ENCODE data around the gene CABP1. TPM values are rescaled to one million over a fixed set of nuclear protein-coding genes. Genes with fewer than 3 reads are reported as not detected.
A peak's percentile ranks its signal among the peaks of the same experiment; 100 is the strongest.

CABP1 gene
- total and polyA plus RNA-seq, 9 of the 15 experiments (the other 6 are each of a cell fraction or from before 2014, with no cell fraction given): not detected

- no peak for TF ChIP-seq ZBTB1 (CRISPR knock-in tag; IDR thresholded peaks at IDR 0.05; ENCODE audit: borderline replicate concordance, low read depth)
These were observed 6.9 kb downstream of the CABP1 start (continued) for GRCh38 chr12:120647375-120647755.

GRCh38 chr12:120649442-120650232 is 9.2 kb downstream of the CABP1 start:
- intact Hi-C loops (cut with micrococcal nuclease) (loop anchor here (1.0 to 10.0 kb wide), 5 partner anchors 38 to 325 kb away; partner anchors contain the start of genes COX6A1, MLEC and PLA2G1B), in situ Hi-C loops (cut with MboI) (loop anchor here (25.0 kb wide), 1 partner anchor 312 kb away; the partner anchor contains the start of gene PLA2G1B)
- ChIA-PET CTCF (ENCODE audit: low intra/inter-chr PET ratio) (interaction anchor here (0.5 to 3.9 kb wide), 11 partner anchors 10 to 461 kb away, joined by 3 to 19 read pairs (median 4); partner anchors contain the start of gene POP5), POLR2A (interaction anchor here (0.6 to 1.5 kb wide), 13 partner anchors 8 to 355 kb away, joined by 3 to 8 read pairs (median 4); partner anchors contain the start of genes MLEC and POP5)
- WGBS (ENCODE audit: insufficient coverage, low coverage, missing lambda C conversion rate): 5% methylated on average over 30 of the region's 33 CpGs
- Histone ChIP-seq H2AFZ (ENCODE audit: low read depth, low read length) (no peak overlapping the region), H3K36me3 (ENCODE audit: control insufficient read depth, insufficient read depth, low read length) (no peaks in the 10 kb centered on the region), H3K27ac (ENCODE audit: extremely low read depth, low read depth, low read length) (no peak overlapping the region), H3K9me3 (replicated peaks; ENCODE audit: control insufficient read depth, insufficient read depth, low read depth, low read length) (no peaks in the 10 kb centered on the region), H3K4me2 (ENCODE audit: insufficient read depth, low read length) (peak overlapping the region; percentile 3; the same call in 1 of the 2 replicates), H3K79me2 (ENCODE audit: control insufficient read depth, insufficient read depth, low read length) (no peaks in the 10 kb centered on the region), H3K27me3 (ENCODE audit: control insufficient read depth in 2 of 2, insufficient read depth in 2 of 2, low read length in 2 of 2) (peaks cover 29 to 54% of the 10 kb centered on the region in 2 experiments), H3K9me1 (ENCODE audit: control insufficient read depth, insufficient read depth, low read length) (no peaks in the 10 kb centered on the region), H3K9ac (ENCODE audit: insufficient read depth in 1 of 2, low read depth in 2 of 2, low read length in 2 of 2) (peak overlapping the region in 1 of 2 experiments; percentile 16; a peak in 1 of 4 replicates), H3K4me1 (replicated peaks in 1 of 2; ENCODE audit: control insufficient read depth in 2 of 2, insufficient read depth in 2 of 2, low read length in 2 of 2) (peaks cover 3 to 6% of the 10 kb centered on the region in 2 experiments; a peak in 2 of 5 replicates), H3K4me3 (no peak overlapping the region), H4K20me1 (replicated peaks; ENCODE audit: control insufficient read depth, insufficient read depth, low read length) (no peaks in the 10 kb centered on the region; the same call in 1 of the 2 replicates)
- no peak for DNase-seq (ENCODE audit: extremely low read depth in 1 of 4, low spot score in 3 of 4)
- ATAC-seq: 0 out of 3 replicates have a peak, but pooled peaks have one; percentile 10
- no TSS peak for BruUV-seq (replicated peaks)
- no peak for FAIRE-seq
- TF ChIP-seq CTBP1 (IDR thresholded peaks at IDR 0.05; ENCODE audit: borderline replicate concordance) (0 out of 2 replicates have a peak, but pooled peaks have one; percentile 5), TFAP4 (CRISPR knock-in tag; IDR thresholded peaks at IDR 0.05; ENCODE audit: borderline replicate concordance) (0 out of 2 replicates have a peak, but pooled peaks have one; percentile 5), ELK1 (CRISPR knock-in tag; IDR thresholded peaks at IDR 0.05) (no peak), KAT7 (CRISPR knock-in tag; IDR thresholded peaks at IDR 0.05; ENCODE audit: borderline replicate concordance) (no peak), ZNF592 (IDR thresholded peaks at IDR 0.05) (no peak), CTCF (IDR thresholded peaks at IDR 0.05 in 2 of 3, conservative IDR thresholded peaks at IDR 0.05 in 1 of 3; ENCODE audit: insufficient read depth in 2 of 3, low read depth in 1 of 3, low read length in 3 of 3) (peak in 1 of 3 experiments; percentile 9; a peak in 1 of 6 replicates)
